Muscle of back (tissue), 11 donors: ENCODE results near the gene DDX25. TPM values are rescaled to one million over a fixed set of nuclear protein-coding genes. Genes with fewer than 3 reads are reported as not detected.
A peak's percentile ranks its signal among the peaks of the same experiment; 100 is the strongest.
"Not testable (repeated sequence)": the region's sequence is repeated elsewhere in the genome, so short reads cannot be mapped to it uniquely, and the experiment has no call there.

Experiments
- DNase-seq, 3 donors: peaks; one replicate each; pipeline versions ENCODE4 v3.0.0 to v3.0.0-alpha.2; 2013
- polyA plus RNA-seq, 10 donors: library from polyadenylated mRNA; unstranded; fragments of 120-200 nt; gene quantifications; one replicate each; pipeline ENCODE4 v1.2.1, GENCODE V29; 2013; ENCODE audit not compliant: insufficient read length in 10 of 10

Gene DDX25
- polyA plus RNA-seq, 10 donors: 0.17 to 1.5 (median 0.52) TPM

- DNase-seq: peak; percentile 85 to 96 (median 94)
Measured at GRCh38 chr11:125902927-125903710, 1.2 kb upstream of the DDX25 start, which contains the start of gene PUS3. PUS3 (minus strand) TSS chr11:125903206; CDS start chr11:125896284, 6,922 bp downstream.

DNA sequence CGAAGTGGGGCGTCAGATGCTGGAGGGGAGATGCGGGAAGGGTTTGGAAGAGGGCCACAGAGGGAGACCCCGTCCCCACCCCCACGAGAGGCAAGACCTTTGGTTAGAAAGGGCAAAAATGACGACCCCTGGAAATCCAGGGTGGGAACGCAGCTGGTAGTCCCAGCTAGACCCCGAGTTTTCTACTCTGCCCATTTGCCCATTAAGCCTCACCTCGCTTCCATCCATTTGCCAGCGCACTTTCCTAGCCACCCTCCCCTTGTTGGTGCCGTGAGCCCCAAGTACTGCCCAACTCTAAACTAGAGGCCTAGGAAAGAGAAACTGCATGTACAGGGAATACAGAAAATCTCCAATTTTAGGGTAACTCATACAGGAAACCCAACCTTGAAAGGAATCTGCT lies 370 bp downstream of the DDX25 start:
- DNase-seq: no peak

- DNase-seq: no peak
Measured at GRCh38 chr11:125910226-125910849, 6.0 kb downstream of the DDX25 start.

DNA sequence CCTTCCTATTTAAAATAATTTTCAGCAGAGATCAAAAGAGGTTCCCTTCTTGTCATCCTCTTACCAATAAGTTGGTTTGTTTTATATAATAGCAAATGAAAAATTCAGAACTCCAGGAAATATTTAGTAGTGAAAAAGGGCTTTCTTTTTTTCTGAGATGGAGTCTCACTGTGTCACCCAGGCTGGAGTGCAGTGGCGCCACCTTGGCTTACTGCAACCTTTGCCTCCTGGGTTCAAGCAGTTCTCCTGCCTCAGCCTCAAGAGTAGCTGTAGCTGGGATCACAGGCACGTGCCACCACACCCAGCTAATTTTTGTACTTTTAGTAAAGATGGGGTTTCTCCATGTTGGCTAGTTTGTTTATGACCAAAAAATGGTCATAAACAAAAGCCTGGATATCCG lies 10.3 kb downstream of the DDX25 start:
- not testable (repeated sequence) for DNase-seq

DNA sequence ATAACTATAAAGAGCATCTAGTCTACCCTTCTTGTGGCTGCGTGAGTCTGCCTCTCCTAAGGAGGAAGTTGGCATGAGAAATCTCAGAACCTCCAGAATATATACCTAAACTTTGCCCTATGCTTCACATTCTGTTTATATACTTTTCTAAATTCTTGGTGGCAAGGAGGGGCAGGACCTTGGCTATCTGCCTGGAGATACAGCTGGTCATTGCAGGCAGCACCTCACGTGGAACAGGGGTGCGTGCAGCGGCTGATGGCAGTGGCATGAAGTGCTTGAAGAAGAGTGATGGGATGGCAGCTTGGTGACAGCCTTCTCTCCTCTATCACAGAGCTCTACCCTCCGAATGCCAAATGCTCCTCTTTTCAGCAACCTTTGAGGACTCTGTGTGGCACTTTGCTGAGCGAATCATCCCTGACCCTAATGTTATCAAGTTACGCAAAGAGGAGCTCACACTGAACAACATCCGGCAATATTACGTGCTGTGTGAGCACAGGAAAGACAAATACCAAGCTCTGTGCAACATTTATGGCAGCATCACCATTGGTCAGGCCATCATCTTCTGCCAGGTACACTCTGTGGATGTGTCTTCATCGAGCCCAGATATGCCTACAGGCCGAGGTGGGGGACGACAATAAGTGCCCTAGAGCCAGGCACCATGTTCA lies 12.5 kb downstream of the DDX25 start:
- DNase-seq: no peak

GRCh38 chr11:125918140-125918840 lies 14.0 kb downstream of the DDX25 start:
- DNase-seq: peak in 1 of 3 donors; percentile 6

DNA sequence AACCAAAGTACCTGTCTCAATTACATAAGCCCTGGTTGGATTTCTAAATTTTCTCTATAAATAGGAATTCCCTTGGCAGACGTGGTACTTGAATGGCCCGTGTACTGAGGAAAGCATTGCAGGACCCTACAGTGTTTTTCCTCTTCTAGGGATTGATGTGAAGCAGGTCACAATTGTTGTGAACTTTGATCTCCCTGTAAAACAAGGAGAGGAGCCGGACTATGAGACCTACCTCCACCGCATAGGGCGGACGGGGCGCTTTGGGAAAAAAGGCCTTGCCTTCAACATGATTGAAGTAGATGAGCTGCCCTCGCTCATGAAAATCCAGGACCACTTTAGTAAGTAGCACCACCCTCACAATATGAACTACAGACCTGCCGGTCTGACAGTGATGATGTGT lies 16.7 kb downstream of the DDX25 start:
- no peak for DNase-seq

DNA sequence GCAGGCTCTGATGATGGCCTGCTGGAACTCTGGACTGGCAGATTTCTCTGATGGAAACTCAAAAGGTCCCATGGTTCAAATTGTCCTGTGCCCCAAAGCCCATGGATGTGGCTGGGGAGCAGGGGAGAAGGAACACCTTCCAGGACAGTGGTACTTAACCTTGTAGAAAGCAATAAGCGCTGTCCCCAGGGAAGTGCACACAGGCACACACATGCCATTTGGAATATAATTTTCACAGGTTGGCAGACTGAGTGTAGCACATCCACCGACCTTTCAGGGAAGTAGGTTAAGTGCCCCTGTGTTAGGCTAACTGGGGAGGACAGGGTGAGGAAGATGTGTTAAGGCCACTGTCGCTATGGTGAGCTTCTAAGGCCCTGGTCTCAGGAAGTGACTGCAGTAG lies 17.8 kb downstream of the DDX25 start:
- DNase-seq: no peak

- DNase-seq: peak; percentile 67 to 88 (median 82)
Measured at GRCh38 chr11:125923012-125923579, 18.8 kb downstream of the DDX25 start.

DNA sequence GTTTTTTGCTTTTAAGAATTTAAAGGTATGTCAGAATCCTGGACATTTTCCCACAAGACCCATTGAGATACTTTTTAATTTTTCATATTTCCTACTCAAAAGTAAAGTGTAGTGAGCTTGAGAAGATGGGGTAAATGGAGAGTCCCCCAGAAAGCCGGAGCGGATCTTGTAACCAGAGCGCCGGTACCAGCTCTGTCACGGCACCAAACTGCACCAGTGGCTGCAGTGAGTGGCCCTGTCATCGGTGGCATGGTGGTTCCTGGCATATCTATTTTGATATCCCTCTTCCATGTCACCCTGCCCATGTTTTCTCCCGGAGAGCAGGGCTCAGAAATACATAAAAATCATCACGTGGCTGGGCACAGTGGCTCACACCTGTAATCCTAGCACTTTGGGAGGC lies 19.3 kb downstream of the DDX25 start:
- DNase-seq: no peak

GRCh38 chr11:125924384-125925007 lies 20.2 kb downstream of the DDX25 start:
- DNase-seq: no peak

- DNase-seq: no peak
Measured at GRCh38 chr11:125925247-125925740, 21.0 kb downstream of the DDX25 start.

- no peak for DNase-seq
Measured at GRCh38 chr11:125925804-125926203, 21.5 kb downstream of the DDX25 start.

GRCh38 chr11:125926682-125927081 lies 22.4 kb downstream of the DDX25 start:
- DNase-seq: no peak

- no peak for DNase-seq
Measured at GRCh38 chr11:125929445-125930075, 25.3 kb downstream of the DDX25 start.

GRCh38 chr11:125930076-125930450 lies 25.8 kb downstream of the DDX25 start:
- no peak for DNase-seq

DNA sequence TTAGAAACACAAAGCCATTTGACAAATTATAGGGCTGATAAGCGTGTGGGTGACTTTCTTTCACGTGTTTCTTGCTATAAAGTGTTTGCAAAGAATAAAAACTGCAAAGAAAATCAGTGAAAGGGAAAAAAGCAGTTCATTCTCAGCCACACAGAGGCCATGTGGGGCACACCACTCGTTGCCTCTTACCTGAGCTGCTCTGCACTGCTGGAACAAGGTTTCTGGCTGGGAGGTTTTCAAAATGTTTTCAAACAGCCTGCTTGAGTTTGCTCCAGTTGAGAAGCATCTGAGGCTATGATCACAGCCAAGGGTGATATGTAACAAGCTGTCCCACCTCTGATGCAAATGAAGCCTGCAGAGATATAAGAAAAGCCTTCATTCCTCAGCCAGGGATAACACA lies 26.8 kb downstream of the DDX25 start:
- DNase-seq: no peak

GRCh38 chr11:125931668-125932067 lies 27.4 kb downstream of the DDX25 start:
- DNase-seq: peak; percentile 22 to 81 (median 64)

DNA sequence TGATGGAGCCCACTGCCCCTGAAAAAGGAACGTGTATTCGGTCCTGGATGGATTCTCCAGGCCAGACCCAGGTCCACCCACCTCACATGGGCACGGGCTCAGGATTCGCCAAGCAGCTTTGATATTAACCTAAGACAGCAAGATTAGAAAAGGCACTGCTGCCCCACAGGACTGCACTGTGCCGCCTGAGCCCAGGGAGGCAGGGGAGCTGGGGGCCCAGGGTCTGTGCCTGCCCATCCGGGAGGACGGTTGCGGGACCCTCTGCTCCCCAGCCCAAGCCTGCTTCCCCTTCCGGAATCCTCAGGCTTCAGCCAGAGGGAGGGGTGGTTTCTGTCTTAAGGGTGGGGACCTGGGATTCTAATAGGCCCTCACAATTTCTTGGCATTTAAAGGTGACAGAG lies 28.0 kb downstream of the DDX25 start:
- DNase-seq: no peak

GRCh38 chr11:125933030-125933813 lies 28.9 kb downstream of the DDX25 start:
- DNase-seq: no peak
